ENCODE data around the gene NUDT15.

The NUDT15 gene

GRCh38 chr13:48066310-48066989 is 28.9 kb downstream of the NUDT15 start:
- H3K4me3 ChIP-seq (ENCODE audit: low read length) = no peak overlapping the region
- DNase-seq (ENCODE audit: low read depth) = no peak
- no peak for TF ChIP-seq CTCF (conservative IDR thresholded peaks at IDR 0.05; ENCODE audit: low read depth, low read length)

- no peak for DNase-seq (ENCODE audit: low read depth)
- H3K4me3 ChIP-seq (ENCODE audit: low read length) = no peak overlapping the region
- TF ChIP-seq CTCF (conservative IDR thresholded peaks at IDR 0.05; ENCODE audit: low read depth, low read length) = no peak
Observed at GRCh38 chr13:48068036-48068435, 30.5 kb downstream of the NUDT15 start.

- no peak for TF ChIP-seq CTCF (conservative IDR thresholded peaks at IDR 0.05; ENCODE audit: low read depth, low read length)
- DNase-seq (ENCODE audit: low read depth) = no peak
- H3K4me3 ChIP-seq (ENCODE audit: low read length) = no peak overlapping the region
Observed at GRCh38 chr13:48068952-48069351, 31.4 kb downstream of the NUDT15 start.

- no peak overlapping the region for H3K4me3 ChIP-seq (ENCODE audit: low read length)
- DNase-seq (ENCODE audit: low read depth) = no peak
- no peak for TF ChIP-seq CTCF (conservative IDR thresholded peaks at IDR 0.05; ENCODE audit: low read depth, low read length)
Observed at GRCh38 chr13:48069573-48069972, 32.0 kb downstream of the NUDT15 start.

GRCh38 chr13:48070942-48071341 is 33.4 kb downstream of the NUDT15 start:
- TF ChIP-seq CTCF (conservative IDR thresholded peaks at IDR 0.05; ENCODE audit: low read depth, low read length) = no peak
- no peak overlapping the region for H3K4me3 ChIP-seq (ENCODE audit: low read length)
- DNase-seq (ENCODE audit: low read depth) = no peak

- H3K4me3 ChIP-seq (ENCODE audit: low read length) = no peak overlapping the region
- no peak for TF ChIP-seq CTCF (conservative IDR thresholded peaks at IDR 0.05; ENCODE audit: low read depth, low read length)
- no peak for DNase-seq (ENCODE audit: low read depth)
Observed at GRCh38 chr13:48072304-48072703, 34.8 kb downstream of the NUDT15 start.

GRCh38 chr13:48072787-48073186 is 35.3 kb downstream of the NUDT15 start:
- DNase-seq (ENCODE audit: low read depth) = no peak
- no peak for TF ChIP-seq CTCF (conservative IDR thresholded peaks at IDR 0.05; ENCODE audit: low read depth, low read length)
- no peak overlapping the region for H3K4me3 ChIP-seq (ENCODE audit: low read length)

Data from retinal pigment epithelial cell (primary cell).